SK-MEL-5 (cell line): ENCODE results near the gene AGMO. TPM values are rescaled to one million over a fixed set of nuclear protein-coding genes. Genes with fewer than 3 reads are reported as not detected.
A peak's percentile ranks its signal among the peaks of the same experiment; 100 is the strongest.

ENCODE experiments used
- DNase-seq: peaks from one replicate; pipeline ENCODE4 v3.0.0-alpha.2; 2016; ENCODE audit warnings: low read depth, low spot score
- in situ Hi-C: cut with HindIII; loops from 2 replicates; pipeline ENCODE4 v1.10.0; 2016; ENCODE audit warnings: low sequenced_read_pairs, high pct_unique_total_duplicates, low pct_unique_long_range_greater_than_20kb
- total RNA-seq: library from RNA; depleted of rRNA; stranded (reverse); fragments of >200 nt; shearing (Covaris generic); gene quantifications from 2 replicates; pipeline ENCODE4 v1.2.3, GENCODE V29; 2014

AGMO gene
- total RNA-seq, 1 experiment from 2014 or later = 1.0 TPM

GRCh38 chr7:15485998-15486397, 75.8 kb downstream of the AGMO start:
- in situ Hi-C loops = no loop called here
- DNase-seq = no peak

- DNase-seq = no peak
- in situ Hi-C loops = no loop called here
Measured at GRCh38 chr7:15485431-15485830, 76.4 kb downstream of the AGMO start.

- in situ Hi-C loops = no loop called here
Measured at GRCh38 chr7:15481132-15481531, 80.7 kb downstream of the AGMO start.

GRCh38 chr7:15478401-15478800, 83.4 kb downstream of the AGMO start:
- DNase-seq = no peak
- in situ Hi-C loops = no loop called here

More at GRCh38 chr7:15481132-15481531, 80.7 kb downstream of the AGMO start:
- DNase-seq = no peak

- in situ Hi-C loops = no loop called here
- DNase-seq = no peak
Measured at GRCh38 chr7:15476531-15476918, 85.3 kb downstream of the AGMO start.

- no peak for DNase-seq
- in situ Hi-C loops = no loop called here
Measured at GRCh38 chr7:15475808-15476530, 85.8 kb downstream of the AGMO start.

- no peak for DNase-seq
- in situ Hi-C loops = no loop called here
Measured at GRCh38 chr7:15471669-15471950, 90.2 kb downstream of the AGMO start.

GRCh38 chr7:15470825-15471668, 90.8 kb downstream of the AGMO start:
- DNase-seq = peak; percentile 76
- in situ Hi-C loops = no loop called here

GRCh38 chr7:15464667-15465121, 97.1 kb downstream of the AGMO start:
- DNase-seq = no peak
- in situ Hi-C loops = no loop called here

- in situ Hi-C loops = no loop called here
- no peak for DNase-seq
Measured at GRCh38 chr7:15463801-15464666, 97.8 kb downstream of the AGMO start.

- in situ Hi-C loops = no loop called here
Measured at GRCh38 chr7:15462721-15463389, 99.0 kb downstream of the AGMO start.

GRCh38 chr7:15461576-15461975, 100.2 kb downstream of the AGMO start:
- no peak for DNase-seq
- in situ Hi-C loops = no loop called here

More at GRCh38 chr7:15462721-15463389, 99.0 kb downstream of the AGMO start:
- DNase-seq = no peak

- no peak for DNase-seq
- in situ Hi-C loops = no loop called here
Measured at GRCh38 chr7:15459018-15459615, 102.7 kb downstream of the AGMO start.

GRCh38 chr7:15457990-15458955, 103.5 kb downstream of the AGMO start:
- in situ Hi-C loops = no loop called here

GRCh38 chr7:15452670-15453069, 109.1 kb downstream of the AGMO start:
- no peak for DNase-seq
- in situ Hi-C loops = no loop called here

More at GRCh38 chr7:15457990-15458955, 103.5 kb downstream of the AGMO start:
- no peak for DNase-seq

- peak; percentile 23 for DNase-seq
- in situ Hi-C loops = no loop called here
Measured at GRCh38 chr7:15446722-15447121, 115.1 kb downstream of the AGMO start.
